Stomach smooth muscle (tissue), 2 donors: ENCODE data around the gene PGK1.

ENCODE experiments used
- H3K27ac ChIP-seq: one replicate; pipeline ENCODE4 v1.7.0; 2013; ENCODE audit warnings: mild to moderate bottlenecking, low read length, inconsistent platforms
- H3K27me3 ChIP-seq, 2 donors: one replicate each; pipeline ENCODE4 v1.7.0; 2013; ENCODE audit warnings: low read length in 2 of 2; ENCODE audit not compliant: insufficient read depth in 2 of 2, control insufficient read depth in 1 of 2
- H3K36me3 ChIP-seq, 2 donors: one replicate each; pipeline ENCODE4 v1.7.0; 2013; ENCODE audit warnings: low read length in 2 of 2; ENCODE audit not compliant: control insufficient read depth in 2 of 2, insufficient read depth in 2 of 2
- H3K4me1 ChIP-seq: one replicate; pipeline ENCODE4 v1.7.0; 2013; ENCODE audit warnings: low read length; ENCODE audit not compliant: control insufficient read depth, insufficient read depth
- H3K4me3 ChIP-seq, 2 donors: one replicate each; pipeline ENCODE4 v1.7.0; 2013; ENCODE audit warnings: low read length in 2 of 2
- H3K9ac ChIP-seq, 2 donors: one replicate each; pipeline ENCODE4 v1.7.0; 2013; ENCODE audit warnings: low read length in 2 of 2, mild to moderate bottlenecking in 1 of 2
- H3K9me3 ChIP-seq, 2 donors: one replicate each; pipeline ENCODE4 v1.7.0; 2013; ENCODE audit warnings: low read length in 2 of 2; ENCODE audit not compliant: control insufficient read depth in 2 of 2
- donor health status: healthy.
- donor health status: Pancreatic carcinoma.

PGK1 gene

GRCh38 chrX:78092296-78092695 is 11.8 kb upstream of the PGK1 start:
- no peaks in the 10 kb centered on the region for H3K36me3 ChIP-seq
- no peak overlapping the region for H3K27ac ChIP-seq
- H3K4me1 ChIP-seq: no peaks in the 10 kb centered on the region
- no peak overlapping the region for H3K4me3 ChIP-seq
- H3K9ac ChIP-seq: no peak overlapping the region
- no peaks in the 10 kb centered on the region for H3K9me3 ChIP-seq
- peaks cover 0 to 8% of the 10 kb centered on the region in 2 donors for H3K27me3 ChIP-seq

GRCh38 chrX:78098108-78098507 is 5.9 kb upstream of the PGK1 start:
- H3K4me3 ChIP-seq: no peak overlapping the region
- H3K36me3 ChIP-seq: no peaks in the 10 kb centered on the region
- peaks cover 3% of the 10 kb centered on the region for H3K4me1 ChIP-seq
- H3K27ac ChIP-seq: no peak overlapping the region
- H3K9me3 ChIP-seq: no peaks in the 10 kb centered on the region
- no peak overlapping the region for H3K9ac ChIP-seq
- peaks cover 0 to 4% of the 10 kb centered on the region in 2 donors for H3K27me3 ChIP-seq

GRCh38 chrX:78102091-78102490 is 2.0 kb upstream of the PGK1 start:
- Histone ChIP-seq H3K27me3 (peaks cover 0 to 4% of the 10 kb centered on the region in 2 donors), H3K9ac (no peak overlapping the region), H3K27ac (no peak overlapping the region), H3K4me1 (peaks cover 10% of the 10 kb centered on the region), H3K9me3 (no peaks in the 10 kb centered on the region), H3K4me3 (no peak overlapping the region), H3K36me3 (no peaks in the 10 kb centered on the region)

- H3K27ac ChIP-seq: peak overlapping the region; percentile 93
- H3K9ac ChIP-seq: peak overlapping the region; percentile 72 to 76
- peaks cover 16% of the 10 kb centered on the region for H3K4me1 ChIP-seq
- peaks cover 0 to 4% of the 10 kb centered on the region in 2 donors for H3K27me3 ChIP-seq
- no peaks in the 10 kb centered on the region for H3K36me3 ChIP-seq
- H3K4me3 ChIP-seq: peak overlapping the region; percentile 71 to 91
- H3K9me3 ChIP-seq: no peaks in the 10 kb centered on the region
These were observed 936 bp upstream of the PGK1 start for GRCh38 chrX:78103001-78103622.

GRCh38 chrX:78104447-78105176 is 564 bp downstream of the PGK1 start:
- Histone ChIP-seq H3K9ac (peak overlapping the region; percentile 93 to 98), H3K27ac (peak overlapping the region; percentile 93)

GRCh38 chrX:78105944-78106650 is 2.0 kb downstream of the PGK1 start:
- H3K27ac ChIP-seq: no peak overlapping the region
- no peaks in the 10 kb centered on the region for H3K9me3 ChIP-seq
- H3K36me3 ChIP-seq: no peaks in the 10 kb centered on the region
- H3K9ac ChIP-seq: no peak overlapping the region
- peaks cover 19% of the 10 kb centered on the region for H3K4me1 ChIP-seq
- H3K27me3 ChIP-seq: no peaks in the 10 kb centered on the region
- H3K4me3 ChIP-seq: peak overlapping the region; percentile 91 to 94

More at GRCh38 chrX:78104447-78105176, 564 bp downstream of the PGK1 start:
- peaks cover 19% of the 10 kb centered on the region for H3K4me1 ChIP-seq
- H3K4me3 ChIP-seq: peak overlapping the region; percentile 91 to 94
- H3K27me3 ChIP-seq: peaks cover 0 to 2% of the 10 kb centered on the region in 2 donors
- H3K36me3 ChIP-seq: no peaks in the 10 kb centered on the region
- H3K9me3 ChIP-seq: no peaks in the 10 kb centered on the region

- Histone ChIP-seq H3K9me3 (no peaks in the 10 kb centered on the region), H3K27ac (no peak overlapping the region), H3K27me3 (no peaks in the 10 kb centered on the region), H3K9ac (no peak overlapping the region), H3K4me1 (peaks cover 19% of the 10 kb centered on the region), H3K4me3 (peak overlapping the region in 1 of 2 donors; percentile 16), H3K36me3 (peaks cover 3% of the 10 kb centered on the region in 2 donors)
These were observed 2.6 kb downstream of the PGK1 start for GRCh38 chrX:78106651-78106986.

- H3K9ac ChIP-seq: no peak overlapping the region
- no peaks in the 10 kb centered on the region for H3K27me3 ChIP-seq
- no peaks in the 10 kb centered on the region for H3K9me3 ChIP-seq
- no peak overlapping the region for H3K27ac ChIP-seq
- H3K36me3 ChIP-seq: peaks cover 14 to 15% of the 10 kb centered on the region in 2 donors
- peaks cover 12% of the 10 kb centered on the region for H3K4me1 ChIP-seq
- no peak overlapping the region for H3K4me3 ChIP-seq
These were observed 5.4 kb downstream of the PGK1 start for GRCh38 chrX:78109458-78109857.

- H3K9me3 ChIP-seq: no peaks in the 10 kb centered on the region
- H3K36me3 ChIP-seq: peaks cover 17 to 22% of the 10 kb centered on the region in 2 donors
- H3K27me3 ChIP-seq: no peaks in the 10 kb centered on the region
- no peak overlapping the region for H3K27ac ChIP-seq
- H3K9ac ChIP-seq: no peak overlapping the region
- H3K4me1 ChIP-seq: peaks cover 9% of the 10 kb centered on the region
- no peak overlapping the region for H3K4me3 ChIP-seq
These were observed 7.3 kb downstream of the PGK1 start for GRCh38 chrX:78111140-78111931.

- Histone ChIP-seq H3K9ac (no peak overlapping the region), H3K4me1 (peaks cover 2% of the 10 kb centered on the region), H3K9me3 (no peaks in the 10 kb centered on the region), H3K4me3 (no peak overlapping the region), H3K36me3 (peaks cover 37 to 44% of the 10 kb centered on the region in 2 donors), H3K27ac (no peak overlapping the region), H3K27me3 (no peaks in the 10 kb centered on the region)
These were observed 12.3 kb downstream of the PGK1 start for GRCh38 chrX:78116365-78116764.
